HepG2 (cell line): ENCODE results near the gene TPRA1.

ENCODE experiments used
- EP300 ChIP-seq, 3 experiments: sonication (generic) in 1 of 3; formaldehyde crosslinking in 1 of 3; IDR thresholded peaks; 2 replicates each; pipeline versions ENCODE4 v1.5.1 to v1.6.1; 2011 to 2020; ENCODE audit warnings: low read depth in 2 of 3, low read length in 2 of 3, borderline replicate concordance in 1 of 3, improper control_type of control experiment in 1 of 3, mild to moderate bottlenecking in 1 of 3, missing genetic modification reagents in 1 of 3, moderate library complexity in 1 of 3
- PLSCR1 ChIP-seq: sonication (generic); formaldehyde crosslinking; IDR thresholded peaks from 2 replicates; pipeline ENCODE4 v1.5.0; 2020; ENCODE audit warnings: missing genetic modification reagents, mild to moderate bottlenecking, borderline replicate concordance
- ZFP36L1 ChIP-seq: sonication (generic); formaldehyde crosslinking; IDR thresholded peaks from 2 replicates; pipeline ENCODE4 v1.8.0; 2022; ENCODE audit warnings: mild to moderate bottlenecking, missing genetic modification reagents, moderate library complexity

- TF ChIP-seq PLSCR1 (CRISPR knock-in tag), result no peak
- no peak for TF ChIP-seq EP300 (IDR thresholded peaks at IDR 0.05; ENCODE audit: low read depth in 2 of 2, low read length in 2 of 2)
- no peak for TF ChIP-seq EP300 (CRISPR knock-in tag; IDR thresholded peaks at IDR 0.05; ENCODE audit: borderline replicate concordance)
- TF ChIP-seq ZFP36L1 (CRISPR knock-in tag), result no peak
Measured at GRCh38 chr3:127588806-127589577, 1.5 kb downstream of the TPRA1 start.
